ENCODE measurements around the gene SLC10A1. TPM values are rescaled to one million over a fixed set of nuclear protein-coding genes. Genes with fewer than 3 reads are reported as not detected.
A peak's percentile ranks its signal among the peaks of the same experiment; 100 is the strongest.

The SLC10A1 gene
- total RNA-seq, 1 donor from 2014 or later, result not detected

DNA sequence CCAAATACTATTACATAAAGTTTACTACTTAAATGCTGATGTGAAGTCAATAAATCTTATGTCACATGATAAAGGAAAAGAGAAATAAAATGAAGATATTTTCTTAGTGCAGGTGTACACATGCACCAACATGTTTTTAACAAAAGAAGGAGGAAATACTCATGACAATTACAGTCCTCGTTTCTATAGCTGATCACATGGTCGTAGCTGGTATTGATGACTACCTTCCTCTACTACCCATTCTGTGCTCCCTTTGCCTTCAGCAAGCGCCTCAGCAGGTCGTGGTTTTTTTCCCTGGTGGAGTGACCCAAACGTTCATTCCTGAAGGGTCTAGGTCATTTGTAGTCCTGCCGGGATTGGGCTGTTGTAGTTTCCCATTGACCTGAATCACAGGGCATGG, 25.4 kb upstream of the SLC10A1 start:
- Histone ChIP-seq H3K36me3 (ENCODE audit: control insufficient read depth, insufficient read depth, low read length) (no peaks in the 10 kb centered on the region), H3K4me3 (ENCODE audit: low read depth, low read length) (no peak overlapping the region), H3K27me3 (ENCODE audit: control insufficient read depth, insufficient read depth, low read length) (no peaks in the 10 kb centered on the region)
- FAIRE-seq, result no peak
- no peak for TF ChIP-seq CTCF (IDR thresholded peaks at IDR 0.05; ENCODE audit: insufficient read depth, low read length, severe bottlenecking)
- DNase-seq (ENCODE audit: low read depth), result peak; percentile 61

GRCh38 chr14:69820991-69821390, 23.9 kb upstream of the SLC10A1 start:
- DNase-seq (ENCODE audit: low read depth) (peak; percentile 51), FAIRE-seq (no peak)
- TF ChIP-seq CTCF (IDR thresholded peaks at IDR 0.05; ENCODE audit: insufficient read depth, low read length, severe bottlenecking), result no peak
- Histone ChIP-seq H3K36me3 (ENCODE audit: control insufficient read depth, insufficient read depth, low read length) (no peaks in the 10 kb centered on the region), H3K27me3 (ENCODE audit: control insufficient read depth, insufficient read depth, low read length) (peaks cover 2% of the 10 kb centered on the region), H3K4me3 (ENCODE audit: low read depth, low read length) (no peak overlapping the region)

DNA sequence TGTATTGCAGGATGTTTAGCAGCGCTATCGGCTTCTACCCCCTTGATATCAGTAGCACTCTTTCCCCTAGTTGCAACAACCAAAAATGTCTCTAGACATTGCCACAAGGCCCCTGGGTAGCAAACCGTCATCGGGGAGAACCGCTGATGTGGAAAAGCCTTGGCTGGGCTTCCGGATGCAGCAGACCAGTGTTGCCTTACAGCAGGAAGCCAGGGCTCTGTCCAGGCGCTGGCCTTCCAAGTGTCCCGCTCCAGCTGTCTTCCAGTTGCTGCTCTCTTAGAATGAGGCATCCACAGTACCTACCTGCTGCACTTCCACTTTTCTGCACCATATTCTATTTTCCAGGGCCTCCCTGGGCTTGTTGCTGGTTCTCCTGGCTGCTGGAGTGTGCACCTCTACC, 22.6 kb upstream of the SLC10A1 start:
- H3K36me3 ChIP-seq (ENCODE audit: control insufficient read depth, insufficient read depth, low read length), result no peaks in the 10 kb centered on the region
- no peak for FAIRE-seq
- no peak overlapping the region for H3K4me3 ChIP-seq (ENCODE audit: low read depth, low read length)
- peaks cover 2% of the 10 kb centered on the region for H3K27me3 ChIP-seq (ENCODE audit: control insufficient read depth, insufficient read depth, low read length)
- no peak for DNase-seq (ENCODE audit: low read depth)
- TF ChIP-seq CTCF (IDR thresholded peaks at IDR 0.05; ENCODE audit: insufficient read depth, low read length, severe bottlenecking), result no peak

DNA sequence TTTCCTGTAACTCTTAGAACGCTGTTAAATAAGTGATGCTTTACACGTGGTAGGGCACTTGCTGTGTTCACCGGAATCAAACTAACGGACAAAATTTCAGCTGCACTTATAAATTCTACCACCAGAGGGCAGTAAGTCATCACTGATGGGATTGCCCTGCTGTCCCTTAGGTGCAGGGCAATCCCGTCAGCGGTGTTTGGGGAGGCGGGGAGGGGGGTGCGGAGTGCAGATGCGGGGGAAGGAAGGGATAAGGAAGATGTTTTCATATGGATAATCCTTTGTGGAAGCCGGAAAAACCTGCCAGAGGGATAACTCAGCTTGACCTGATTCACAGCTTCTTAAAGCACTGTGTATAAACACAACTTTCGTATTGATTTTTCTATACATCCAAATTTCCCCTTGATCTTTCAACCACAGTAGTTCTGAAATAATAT, 21.7 kb upstream of the SLC10A1 start:
- no peaks in the 10 kb centered on the region for H3K36me3 ChIP-seq (ENCODE audit: control insufficient read depth, insufficient read depth, low read length)
- H3K4me3 ChIP-seq (ENCODE audit: low read depth, low read length), result no peak overlapping the region
- peaks cover 2% of the 10 kb centered on the region for H3K27me3 ChIP-seq (ENCODE audit: control insufficient read depth, insufficient read depth, low read length)
- TF ChIP-seq CTCF (IDR thresholded peaks at IDR 0.05; ENCODE audit: insufficient read depth, low read length, severe bottlenecking), result peak; percentile 82
- DNase-seq (ENCODE audit: low read depth) (peak; percentile 77), FAIRE-seq (no peak)

- no peak overlapping the region for H3K4me3 ChIP-seq (ENCODE audit: low read depth, low read length)
- TF ChIP-seq CTCF (IDR thresholded peaks at IDR 0.05; ENCODE audit: insufficient read depth, low read length, severe bottlenecking), result no peak
- H3K36me3 ChIP-seq (ENCODE audit: control insufficient read depth, insufficient read depth, low read length), result no peaks in the 10 kb centered on the region
- DNase-seq (ENCODE audit: low read depth) (no peak), FAIRE-seq (no peak)
- H3K27me3 ChIP-seq (ENCODE audit: control insufficient read depth, insufficient read depth, low read length), result peaks cover 2% of the 10 kb centered on the region
Observed at GRCh38 chr14:69816216-69816615, 19.2 kb upstream of the SLC10A1 start.

- Histone ChIP-seq H3K27me3 (ENCODE audit: control insufficient read depth, insufficient read depth, low read length) (peaks cover 2% of the 10 kb centered on the region), H3K36me3 (ENCODE audit: control insufficient read depth, insufficient read depth, low read length) (no peaks in the 10 kb centered on the region), H3K4me3 (ENCODE audit: low read depth, low read length) (no peak overlapping the region)
- FAIRE-seq (no peak), DNase-seq (ENCODE audit: low read depth) (no peak)
- TF ChIP-seq CTCF (IDR thresholded peaks at IDR 0.05; ENCODE audit: insufficient read depth, low read length, severe bottlenecking), result no peak
Observed at GRCh38 chr14:69815556-69815955, 18.5 kb upstream of the SLC10A1 start.
